GM19397 (cell line): ENCODE measurements around the gene WNK2.

Experiments used
- ATAC-seq: cut with Tn5 transposase; IDR thresholded peaks from one replicate; pipeline ENCODE4 v1.9.1; 2021; ENCODE audit warnings: mild to moderate bottlenecking, moderate library complexity; ENCODE audit not compliant: unreplicated experiment

Gene WNK2

DNA sequence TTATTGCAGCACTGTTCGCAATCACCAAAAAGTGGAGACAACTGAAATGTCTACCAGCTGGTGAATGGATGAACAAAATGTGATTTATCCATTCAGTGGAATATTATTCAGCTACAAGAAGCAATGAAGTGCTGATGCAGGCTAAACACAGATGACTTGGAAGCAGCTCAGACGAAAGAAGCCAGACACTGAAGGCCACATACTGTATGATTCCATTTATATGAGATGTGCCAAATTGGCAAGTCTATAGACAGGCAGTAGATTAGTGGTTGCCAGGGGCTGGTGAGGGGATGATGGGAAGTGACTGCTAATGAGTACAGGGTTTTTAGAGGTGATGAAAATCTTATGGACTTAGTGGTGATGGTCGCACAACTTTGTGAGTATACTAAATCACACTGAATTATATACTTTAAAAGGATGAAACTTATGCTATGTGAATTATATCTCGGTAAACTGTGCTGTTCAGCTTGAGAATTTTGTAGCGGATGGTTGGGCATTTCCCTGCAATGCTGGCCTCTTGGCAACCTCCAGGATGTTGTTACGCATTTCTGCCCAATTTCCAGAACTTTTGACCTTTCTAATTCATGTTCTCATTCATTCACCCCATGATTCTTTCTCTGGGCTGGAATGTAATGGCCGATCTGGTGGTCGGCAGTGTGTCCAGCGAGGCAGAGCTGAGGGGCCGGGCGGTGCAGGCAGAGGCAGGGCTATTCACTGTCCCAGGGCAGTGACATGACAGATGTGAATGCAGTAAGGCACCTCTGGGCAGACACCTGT lies 22.0 kb upstream of the WNK2 start:
- no peak for ATAC-seq

DNA sequence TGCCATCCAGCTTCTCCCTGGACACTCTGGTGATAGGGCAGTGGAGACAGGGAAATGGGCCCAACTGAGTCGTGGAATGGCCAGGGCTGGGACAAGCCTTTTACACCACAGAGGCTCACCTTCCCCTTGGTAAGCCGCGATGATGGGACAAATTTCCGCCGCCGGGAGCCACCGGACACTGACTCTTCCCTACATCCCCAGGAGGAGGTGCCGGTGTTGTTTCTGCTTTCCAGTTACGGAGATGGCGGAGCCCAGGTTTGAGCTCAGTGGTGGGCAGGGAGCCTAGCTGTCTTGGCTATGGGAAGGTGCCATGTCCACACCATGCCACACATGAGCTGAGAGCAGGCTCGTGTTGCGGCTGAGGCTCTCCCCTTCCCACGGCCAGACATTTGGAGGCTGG lies 19.9 kb upstream of the WNK2 start:
- ATAC-seq = no peak

DNA sequence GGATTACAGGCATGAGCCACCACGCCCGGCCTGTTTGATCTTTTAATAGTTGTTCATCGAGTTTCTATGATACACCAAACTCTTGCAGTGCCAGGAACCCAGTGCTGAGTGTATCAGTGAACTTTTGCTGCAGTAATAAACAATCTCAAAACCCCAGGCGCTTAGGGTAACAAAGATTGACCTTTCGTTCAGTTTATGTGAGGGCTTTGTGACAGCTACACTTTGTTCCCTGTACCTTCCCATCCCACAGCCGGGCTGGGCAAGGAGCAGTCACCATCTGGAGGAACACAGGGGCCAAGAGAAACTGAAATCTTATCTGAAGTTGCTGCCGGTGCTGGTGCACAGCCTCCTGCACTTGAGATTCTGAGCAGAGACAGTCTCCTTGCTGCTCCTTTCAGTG lies 17.2 kb upstream of the WNK2 start:
- ATAC-seq = no peak

DNA sequence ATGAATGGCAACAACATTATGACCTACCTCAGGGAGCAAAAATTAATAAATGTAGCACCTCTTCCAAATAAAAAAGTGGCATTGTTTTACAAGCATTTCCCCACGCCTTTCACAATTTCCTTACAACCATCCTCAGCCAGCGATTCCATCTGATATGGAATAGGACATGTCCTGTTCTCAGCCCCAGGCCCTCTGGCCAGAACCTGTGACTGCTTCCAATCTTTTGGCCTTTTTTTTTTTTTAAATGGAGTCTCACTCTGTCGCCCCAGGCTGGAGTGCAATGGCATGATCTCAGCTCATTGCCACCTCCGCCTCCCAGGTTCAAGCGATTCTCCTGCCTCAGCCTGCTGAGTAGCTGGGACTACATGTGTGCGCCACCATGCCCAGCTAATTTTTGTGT lies 16.8 kb upstream of the WNK2 start:
- no peak for ATAC-seq

DNA sequence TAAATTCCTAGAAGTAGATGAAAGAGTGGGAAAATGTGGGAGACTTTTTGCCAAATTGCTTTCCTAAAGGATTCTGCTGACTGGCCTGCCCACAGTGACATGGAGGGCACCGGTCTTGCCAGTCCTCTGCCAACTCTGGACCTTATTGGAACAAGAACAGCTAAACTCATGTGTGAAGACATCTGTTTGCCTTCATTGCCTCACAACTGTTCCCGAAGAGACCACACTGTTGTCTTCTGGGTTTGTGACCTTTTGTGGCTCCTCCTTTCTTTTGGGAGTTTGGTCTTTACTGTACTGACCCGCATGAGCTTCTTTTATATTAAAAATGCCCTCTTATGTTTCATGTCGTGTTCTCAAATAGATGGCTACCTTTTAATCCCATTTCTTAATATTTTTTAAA lies 16.1 kb upstream of the WNK2 start:
- no peak for ATAC-seq

DNA sequence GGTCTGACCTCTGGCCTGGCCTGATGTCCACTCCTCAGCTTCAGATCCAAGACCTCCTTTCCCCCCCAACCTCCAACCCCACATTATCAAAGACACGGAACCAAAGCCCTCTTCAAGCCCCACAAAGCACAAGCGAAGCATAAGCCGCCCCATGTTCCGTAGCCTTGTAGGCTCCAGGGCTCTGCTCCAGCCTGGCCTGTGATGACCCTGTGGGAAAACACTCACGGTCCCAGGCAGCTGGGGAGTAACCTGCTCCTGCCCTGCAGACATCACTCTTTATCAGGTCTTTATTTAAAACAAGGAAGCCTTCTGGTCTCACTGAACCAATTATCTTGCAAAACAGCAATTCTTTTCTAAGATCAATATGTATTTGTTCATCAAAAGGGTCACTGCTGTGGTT lies 15.4 kb upstream of the WNK2 start:
- ATAC-seq = no peak

DNA sequence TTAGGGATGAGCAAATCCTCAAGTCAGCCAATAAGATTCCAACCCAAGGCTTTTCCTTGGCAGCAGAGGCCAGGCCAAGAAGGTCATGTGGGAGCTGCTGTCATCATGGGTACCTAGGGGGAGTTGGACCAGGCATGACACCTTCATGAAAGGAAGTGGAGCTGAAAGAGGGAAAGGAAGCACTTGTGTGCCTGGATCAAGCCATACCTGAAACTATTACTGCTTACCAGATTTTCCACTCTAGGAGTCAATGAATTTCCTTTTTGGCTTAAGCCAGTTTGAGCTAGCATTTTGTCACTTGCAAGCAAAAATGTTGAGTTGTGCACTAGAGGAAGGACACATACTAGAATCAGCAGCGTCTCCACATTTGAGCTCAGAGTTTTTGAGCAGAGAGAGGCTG lies 14.5 kb upstream of the WNK2 start:
- ATAC-seq = no peak

DNA sequence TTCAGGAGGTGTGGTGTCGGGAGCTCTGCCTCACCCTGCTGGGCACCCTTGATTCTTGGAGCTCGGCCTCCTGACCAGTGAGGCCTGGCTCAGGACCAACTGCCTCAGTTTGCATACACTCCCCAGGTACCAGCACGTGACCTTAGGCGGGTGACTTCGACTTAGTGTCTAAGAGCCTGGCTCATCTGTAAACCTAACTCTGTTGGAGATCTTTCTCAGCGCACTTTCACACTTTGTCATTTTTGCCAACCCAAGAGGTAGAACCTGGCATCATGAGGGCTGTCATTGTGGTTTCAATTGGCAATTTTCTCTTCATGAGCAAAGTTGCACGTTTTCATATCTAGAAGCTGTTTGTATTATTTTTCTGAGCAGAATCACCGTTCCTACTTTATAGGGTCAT lies 13.4 kb upstream of the WNK2 start:
- no peak for ATAC-seq

DNA sequence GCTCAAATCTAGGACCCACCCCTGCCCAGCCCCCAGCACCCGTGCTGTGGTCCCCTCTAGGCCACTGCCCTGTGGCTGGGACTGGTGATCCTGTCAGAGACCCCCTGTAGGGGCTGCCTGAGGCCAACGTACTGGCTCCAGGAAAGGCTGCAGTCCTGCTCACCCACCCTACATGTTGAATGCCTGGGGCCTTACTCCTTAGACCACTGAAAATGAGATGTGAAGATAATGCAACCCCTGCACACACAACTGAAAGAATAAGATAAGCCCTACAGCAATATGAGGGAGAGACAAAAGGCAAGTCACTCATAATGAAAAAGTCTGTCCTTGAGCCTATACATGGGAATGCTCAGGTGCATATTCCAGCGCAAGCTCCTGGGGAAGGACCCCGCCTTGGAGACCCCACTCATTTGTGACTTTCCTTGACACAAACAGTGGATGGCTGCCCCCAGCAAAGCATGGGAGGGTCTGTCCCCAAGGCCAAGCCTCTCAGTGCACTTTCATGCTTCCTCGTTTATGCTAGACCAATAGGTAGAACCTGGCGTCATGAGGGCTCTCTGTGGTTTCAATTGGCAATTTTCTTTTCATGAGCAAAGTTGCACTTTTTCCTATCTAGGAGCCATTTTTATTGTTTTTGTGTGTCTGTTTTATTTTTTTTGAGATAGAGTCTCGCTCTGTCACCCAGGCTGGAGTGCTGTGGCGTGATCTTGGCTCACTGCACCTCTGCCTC lies 12.5 kb upstream of the WNK2 start:
- no peak for ATAC-seq

DNA sequence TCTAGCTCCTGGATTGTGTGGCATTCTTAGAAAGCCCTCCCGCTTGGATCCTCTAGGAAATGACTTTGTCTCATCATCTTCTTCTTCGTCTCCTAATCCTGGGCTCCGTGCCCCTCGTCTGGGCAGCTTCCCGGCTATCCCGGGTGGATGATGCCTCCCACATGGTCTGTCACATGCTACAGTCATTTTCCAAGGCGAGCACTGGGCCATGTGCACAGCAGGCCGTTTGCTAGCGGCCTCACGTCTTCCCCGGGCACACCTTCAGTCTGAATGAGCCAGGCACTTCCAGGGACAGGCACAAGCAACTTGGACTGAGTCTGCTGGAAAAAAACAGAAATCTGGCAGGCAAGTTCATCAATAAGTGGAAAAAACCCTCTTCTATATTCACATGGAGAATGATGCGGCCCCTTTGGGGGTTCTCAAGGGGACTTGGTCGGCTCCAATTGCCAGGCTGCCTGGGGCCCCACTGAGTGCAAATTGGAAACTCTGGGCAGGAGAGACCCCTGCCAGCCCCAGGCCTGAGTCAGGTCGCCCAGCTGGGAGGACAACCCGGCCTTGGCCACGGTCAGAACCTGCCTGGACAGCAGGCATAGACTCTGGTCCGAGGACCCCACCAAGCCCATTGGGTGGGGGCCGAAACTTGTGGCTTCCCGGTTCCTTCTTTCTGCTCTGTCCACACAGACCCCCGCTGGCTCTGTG lies 11.1 kb upstream of the WNK2 start:
- ATAC-seq = no peak

DNA sequence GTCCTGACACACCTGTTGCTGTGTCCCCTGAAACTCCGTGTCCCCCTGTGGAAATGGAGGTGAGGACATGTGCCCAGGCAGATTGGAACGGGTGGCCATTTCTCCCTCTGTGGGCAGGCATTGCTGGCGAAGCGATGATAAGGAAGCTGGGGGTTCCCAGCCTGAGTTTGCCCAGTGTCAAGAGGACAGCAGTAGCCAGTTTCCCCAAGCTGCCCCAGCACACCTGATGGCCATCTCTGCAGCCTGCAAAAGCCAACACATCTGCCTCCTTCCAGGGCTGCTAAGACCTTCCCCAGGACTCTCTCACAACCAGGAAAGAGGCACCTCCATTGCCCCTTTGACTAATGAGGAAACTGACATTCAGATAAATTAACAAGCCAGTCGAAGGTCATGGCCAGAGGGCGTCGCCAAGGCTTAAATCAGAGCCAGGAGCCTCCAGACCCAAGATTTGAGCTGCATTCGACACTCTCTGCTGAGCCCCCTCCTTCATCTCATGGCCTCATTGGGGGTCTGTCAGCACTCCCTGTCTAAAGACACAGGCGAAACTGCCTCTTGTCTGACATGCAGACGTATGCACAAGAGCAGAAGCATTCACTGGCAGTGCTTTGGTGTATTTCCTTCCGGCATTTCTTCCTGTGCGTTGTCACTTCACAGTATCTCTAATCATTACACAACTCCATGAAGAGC lies 10.4 kb upstream of the WNK2 start:
- ATAC-seq = no peak

DNA sequence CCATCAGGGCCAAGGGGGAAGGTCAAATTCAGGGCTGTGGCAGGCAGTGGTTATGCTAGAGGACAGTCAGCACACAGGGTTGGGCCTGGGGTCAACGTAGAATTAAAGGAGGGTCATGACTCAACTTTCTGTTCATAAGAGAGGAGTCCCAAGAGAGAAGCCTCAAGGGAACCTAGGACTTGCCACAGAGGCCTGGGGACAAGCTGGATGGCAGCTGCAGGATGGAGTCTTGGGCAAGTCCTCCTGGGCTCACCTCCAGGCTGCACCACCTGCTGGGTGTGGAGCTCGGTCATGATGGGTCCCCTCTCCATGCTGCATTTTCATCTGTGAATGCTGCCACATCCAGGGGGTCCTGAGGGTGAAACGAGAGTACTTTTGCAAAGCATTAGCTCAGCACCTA lies 9.0 kb upstream of the WNK2 start:
- no peak for ATAC-seq

DNA sequence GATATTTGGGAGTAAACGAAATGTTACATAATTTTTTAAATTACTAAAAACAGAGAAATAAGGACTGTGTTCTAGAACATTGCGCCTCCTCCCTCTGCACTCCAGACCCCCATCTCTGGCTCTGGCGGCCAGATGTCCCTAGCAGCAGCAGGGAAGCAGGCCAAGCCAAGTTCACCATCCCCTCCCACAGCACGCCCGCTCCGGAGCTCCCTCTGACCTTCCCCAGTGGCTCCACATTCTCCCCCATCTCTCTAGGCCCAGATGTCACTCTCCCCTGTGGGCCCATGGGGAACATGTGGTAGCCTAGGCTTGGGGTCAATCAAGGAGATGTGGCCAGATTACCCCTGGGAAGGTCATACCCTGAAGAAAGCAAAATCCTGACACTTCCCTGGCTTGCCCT lies 6.3 kb upstream of the WNK2 start:
- no peak for ATAC-seq

DNA sequence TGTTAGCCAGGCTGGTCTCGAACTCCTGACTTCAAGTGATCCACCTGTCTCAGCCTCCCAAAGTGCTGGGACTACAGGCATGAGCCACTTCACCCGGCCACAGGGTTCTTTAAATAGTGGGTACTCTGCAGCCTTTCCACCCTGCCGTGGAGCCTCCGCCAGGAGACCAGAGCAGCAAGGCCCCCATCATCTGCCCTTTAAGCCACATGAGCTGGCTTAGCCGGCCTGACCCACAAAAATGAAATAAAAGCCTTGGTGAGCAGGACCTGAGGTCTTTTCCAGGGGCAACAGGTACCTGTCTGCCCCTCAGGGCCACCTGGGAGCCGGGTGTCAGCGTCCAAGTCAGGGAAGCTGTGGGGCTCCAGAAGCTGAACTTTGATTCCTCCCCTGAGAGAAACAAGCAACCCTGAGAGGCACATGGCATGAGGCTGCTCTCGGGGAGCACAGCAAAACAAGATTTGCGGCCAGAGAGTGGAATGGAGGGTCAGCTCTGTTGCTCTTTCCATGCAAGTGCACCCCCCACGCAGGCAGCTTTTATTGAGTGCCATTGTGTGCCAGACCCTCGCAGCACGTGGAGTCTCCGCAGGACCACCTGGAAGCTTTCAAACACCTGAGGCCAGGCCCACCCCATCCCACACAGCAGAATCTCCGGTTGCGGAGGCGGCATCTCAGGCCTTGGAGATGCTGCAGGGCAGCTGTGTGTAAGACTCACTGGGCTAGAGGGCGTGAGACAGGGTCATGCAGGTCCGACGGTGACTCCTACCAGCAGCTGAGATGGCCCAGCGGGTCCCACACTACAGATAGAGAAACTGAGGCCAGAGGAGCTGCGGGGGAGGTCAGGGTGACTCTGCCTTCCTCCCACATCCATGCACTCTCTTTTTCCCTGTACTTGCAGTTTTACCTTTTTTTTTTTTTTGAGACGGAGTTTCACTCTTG lies 4.8 kb upstream of the WNK2 start:
- no peak for ATAC-seq

DNA sequence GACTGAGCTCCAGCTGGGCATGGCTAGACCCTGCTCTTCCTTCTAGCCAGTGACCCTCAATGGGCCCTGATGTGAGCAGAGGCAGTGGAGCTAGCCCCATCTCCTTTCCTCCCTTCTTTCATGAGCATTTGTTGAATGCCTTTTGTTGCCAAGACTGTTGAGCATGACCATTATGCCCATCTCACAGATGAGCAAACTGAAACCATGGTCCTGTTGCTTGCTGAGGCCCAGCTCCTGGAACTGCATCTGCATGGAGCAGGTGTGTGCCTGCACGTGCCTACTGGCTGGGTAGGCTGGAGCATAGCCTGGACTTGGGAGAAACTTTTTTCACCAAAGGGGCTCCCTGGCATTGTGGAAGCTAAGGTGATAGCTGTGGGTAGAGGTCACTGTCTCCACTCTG lies 3.0 kb upstream of the WNK2 start:
- ATAC-seq = no peak

DNA sequence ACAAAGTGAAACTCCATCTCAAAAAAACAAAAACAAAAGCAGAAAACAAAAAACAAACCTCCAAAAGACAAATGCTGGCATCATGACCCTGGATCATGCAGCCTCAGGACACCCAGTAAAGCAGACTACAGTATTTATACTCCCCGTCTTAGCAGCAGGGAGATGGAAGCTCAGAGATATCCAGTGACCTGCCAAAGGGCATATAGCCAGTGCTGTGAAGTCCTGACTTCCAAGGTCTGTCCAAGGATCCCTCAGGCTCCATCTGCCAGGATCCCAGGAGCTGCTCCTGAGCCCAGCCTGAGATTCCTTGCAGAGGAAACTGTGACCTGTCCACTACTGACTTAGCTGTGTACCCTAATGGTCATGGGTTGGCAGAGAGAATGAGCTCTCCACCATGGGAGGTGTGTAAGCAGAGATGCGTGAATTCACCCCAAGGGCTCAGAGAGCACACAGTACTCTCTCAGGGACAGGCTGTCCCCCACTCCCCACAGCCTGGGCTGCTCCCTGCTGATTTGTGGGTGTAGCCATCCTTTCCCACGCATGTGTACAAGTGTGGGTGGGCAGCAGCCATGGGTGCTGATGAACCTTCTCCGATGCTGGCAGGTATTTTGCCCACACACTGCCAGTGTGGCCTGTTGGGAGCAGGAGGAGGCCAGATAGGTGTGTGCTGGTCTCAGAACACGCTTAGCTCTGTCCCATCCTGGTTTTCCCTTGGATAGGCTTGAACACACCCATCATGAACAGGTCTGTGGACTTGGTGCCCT lies 2.1 kb upstream of the WNK2 start:
- no peak for ATAC-seq

DNA sequence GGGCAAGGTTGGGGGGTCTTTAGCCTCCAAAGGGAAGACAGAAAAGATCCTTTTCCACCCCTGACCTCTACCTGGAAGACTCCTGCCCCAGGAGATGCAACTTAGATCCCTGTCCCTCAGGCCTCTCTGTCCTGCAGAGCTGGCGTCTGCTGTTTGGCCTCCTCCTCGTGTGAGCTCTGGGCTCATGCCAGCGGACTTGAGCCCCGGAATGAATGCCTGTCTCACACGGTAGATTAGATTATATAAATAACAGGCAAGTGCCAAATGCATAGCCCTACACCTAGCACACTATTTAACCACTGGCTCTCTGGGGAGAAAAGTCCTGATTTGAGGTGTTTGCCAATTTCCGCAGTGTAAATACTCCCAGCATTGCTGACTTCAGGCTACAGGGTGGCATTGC lies 1.4 kb upstream of the WNK2 start:
- ATAC-seq = no peak

DNA sequence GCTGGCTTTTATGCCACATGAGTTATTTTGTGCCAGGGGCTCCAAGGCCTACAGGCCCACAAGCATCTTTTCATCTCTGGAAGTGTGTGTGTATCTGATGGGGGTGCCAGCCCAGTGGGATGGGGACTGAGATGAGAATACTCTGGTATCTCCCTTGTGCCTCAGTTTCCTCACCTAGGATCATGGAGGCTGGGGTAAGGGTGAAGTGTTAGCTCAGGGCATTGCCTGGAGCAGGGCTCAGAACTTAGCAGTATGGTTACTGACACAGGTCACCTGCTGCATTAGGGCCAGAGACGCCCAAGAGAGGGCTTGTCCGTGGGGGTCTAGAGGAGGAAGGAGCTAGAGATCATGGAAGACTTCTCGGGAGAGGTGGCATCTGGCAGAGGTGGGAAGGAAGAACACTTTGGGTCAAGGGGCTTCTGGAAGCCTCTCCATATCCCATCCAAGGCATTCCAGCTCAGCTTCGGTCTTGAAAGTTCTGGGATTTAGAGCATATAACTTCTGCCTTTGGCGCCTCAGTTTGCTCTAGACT lies 742 bp upstream of the WNK2 start:
- no peak for ATAC-seq
